ENCODE data around the gene CDH13. TPM values are rescaled to one million over a fixed set of nuclear protein-coding genes. Genes with fewer than 3 reads are reported as not detected.

Gene CDH13
- polyA plus RNA-seq, 1 experiment = 113 TPM

DNA sequence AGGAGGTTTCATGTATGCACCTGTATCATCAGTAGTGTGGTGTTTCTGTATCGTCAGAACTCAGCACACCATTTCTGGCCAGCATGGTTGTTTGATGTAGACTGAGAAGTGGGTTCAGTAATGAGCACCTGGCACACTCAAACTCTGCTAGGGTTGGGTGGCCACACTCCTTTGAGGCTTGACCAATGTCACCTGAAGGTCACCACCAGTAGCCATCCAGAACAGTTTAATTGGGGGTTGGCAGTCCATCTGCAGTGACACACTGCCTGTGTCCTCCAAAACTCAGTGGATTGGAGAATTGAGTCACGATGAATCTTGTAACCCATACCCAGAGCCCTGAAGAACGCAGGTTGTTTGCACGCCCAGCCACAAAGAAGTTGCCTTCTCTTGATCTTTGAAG lies 1094.2 kb downstream of the CDH13 start:
- ChIA-PET POLR2A (no interaction called here), CTCF (no interaction called here)
- H3K36me3 ChIP-seq (ENCODE audit: control insufficient read depth, insufficient read depth, low read length) = no peaks in the 10 kb centered on the region
- H3K4me3 ChIP-seq (ENCODE audit: low read depth, low read length) = no peak overlapping the region
- no peak for DNase-seq (ENCODE audit: low read depth)
- no peaks in the 10 kb centered on the region for H3K27me3 ChIP-seq (ENCODE audit: control insufficient read depth, insufficient read depth, low read length)
- TF ChIP-seq, protein P1, sequence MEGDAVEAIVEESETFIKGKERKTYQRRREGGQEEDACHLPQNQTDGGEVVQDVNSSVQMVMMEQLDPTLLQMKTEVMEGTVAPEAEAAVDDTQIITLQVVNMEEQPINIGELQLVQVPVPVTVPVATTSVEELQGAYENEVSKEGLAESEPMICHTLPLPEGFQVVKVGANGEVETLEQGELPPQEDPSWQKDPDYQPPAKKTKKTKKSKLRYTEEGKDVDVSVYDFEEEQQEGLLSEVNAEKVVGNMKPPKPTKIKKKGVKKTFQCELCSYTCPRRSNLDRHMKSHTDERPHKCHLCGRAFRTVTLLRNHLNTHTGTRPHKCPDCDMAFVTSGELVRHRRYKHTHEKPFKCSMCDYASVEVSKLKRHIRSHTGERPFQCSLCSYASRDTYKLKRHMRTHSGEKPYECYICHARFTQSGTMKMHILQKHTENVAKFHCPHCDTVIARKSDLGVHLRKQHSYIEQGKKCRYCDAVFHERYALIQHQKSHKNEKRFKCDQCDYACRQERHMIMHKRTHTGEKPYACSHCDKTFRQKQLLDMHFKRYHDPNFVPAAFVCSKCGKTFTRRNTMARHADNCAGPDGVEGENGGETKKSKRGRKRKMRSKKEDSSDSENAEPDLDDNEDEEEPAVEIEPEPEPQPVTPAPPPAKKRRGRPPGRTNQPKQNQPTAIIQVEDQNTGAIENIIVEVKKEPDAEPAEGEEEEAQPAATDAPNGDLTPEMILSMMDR (IDR thresholded peaks at IDR 0.05; ENCODE audit: insufficient read depth, low read depth, low read length) = no peak

DNA sequence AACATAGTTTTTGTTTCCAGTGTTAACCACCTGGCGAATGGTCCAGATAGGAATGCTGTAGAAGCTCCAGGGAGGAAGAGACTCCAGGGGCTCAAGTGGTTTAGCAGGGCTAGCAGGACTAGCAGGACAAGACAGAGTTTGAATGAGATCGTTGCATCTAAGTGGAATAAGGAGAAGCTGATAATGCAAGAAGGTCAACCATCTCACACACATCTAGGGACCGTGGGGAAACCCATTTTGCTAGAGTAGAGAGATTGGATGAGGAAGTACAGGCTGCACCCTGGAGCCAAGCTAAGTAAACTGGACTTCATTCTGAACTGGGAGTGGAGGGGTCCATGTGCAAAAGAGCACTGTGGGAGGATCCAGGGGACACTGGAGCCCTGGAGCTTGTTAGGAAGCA lies 1094.9 kb downstream of the CDH13 start:
- H3K4me3 ChIP-seq (ENCODE audit: low read depth, low read length) = no peak overlapping the region
- ChIA-PET CTCF (interaction anchor here (1.0 kb wide), 1 partner anchor 14 kb away, joined by 3 read pairs; no protein-coding TSS in a partner anchor), POLR2A (no interaction called here)
- no peaks in the 10 kb centered on the region for H3K27me3 ChIP-seq (ENCODE audit: control insufficient read depth, insufficient read depth, low read length)
- TF ChIP-seq, protein P1 (IDR thresholded peaks at IDR 0.05; ENCODE audit: insufficient read depth, low read depth, low read length) = no peak
- DNase-seq (ENCODE audit: low read depth) = no peak
- no peaks in the 10 kb centered on the region for H3K36me3 ChIP-seq (ENCODE audit: control insufficient read depth, insufficient read depth, low read length)

DNA sequence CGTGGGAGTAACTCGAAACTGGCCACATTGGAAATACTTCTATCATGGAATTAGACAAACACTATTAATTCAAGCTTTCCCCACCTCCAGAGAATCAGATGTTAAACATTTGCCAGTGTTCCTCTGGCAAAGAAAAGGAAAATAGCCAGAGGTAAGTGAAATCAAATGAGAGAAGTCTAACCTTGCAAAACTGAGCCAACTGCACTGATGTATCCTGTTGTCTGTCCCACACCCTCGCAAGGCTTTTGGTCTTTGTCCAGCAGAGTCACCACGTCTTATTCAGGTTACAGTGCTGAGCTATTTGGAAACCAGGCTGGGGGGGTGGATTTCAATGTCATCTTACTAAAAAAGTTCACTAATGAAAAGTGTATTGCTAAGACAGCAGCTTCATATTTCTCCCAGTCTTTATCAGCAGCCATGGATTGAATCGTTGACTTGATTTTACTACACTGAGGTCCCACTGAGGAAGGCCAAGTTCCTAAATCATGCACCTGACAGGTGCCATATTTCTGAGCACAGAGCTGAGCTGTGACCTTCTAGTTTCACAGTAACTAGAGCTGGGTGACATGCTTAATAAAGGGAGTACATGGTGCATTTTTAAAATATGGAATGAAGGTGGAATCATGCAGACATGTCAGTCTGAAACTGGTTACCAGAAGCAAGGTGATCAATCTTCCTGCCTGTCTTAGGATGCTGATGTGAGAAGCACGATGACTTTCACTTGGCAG lies 1095.9 kb downstream of the CDH13 start:
- H3K36me3 ChIP-seq (ENCODE audit: control insufficient read depth, insufficient read depth, low read length) = no peaks in the 10 kb centered on the region
- no peak overlapping the region for H3K4me3 ChIP-seq (ENCODE audit: low read depth, low read length)
- H3K27me3 ChIP-seq (ENCODE audit: control insufficient read depth, insufficient read depth, low read length) = no peaks in the 10 kb centered on the region
- TF ChIP-seq, protein P1 (IDR thresholded peaks at IDR 0.05; ENCODE audit: insufficient read depth, low read depth, low read length) = no peak
- POLR2A ChIA-PET = no interaction called here
- CTCF ChIA-PET = interaction anchor here (1.0 kb wide), 1 partner anchor 13 kb away, joined by 3 read pairs; no protein-coding TSS in a partner anchor
- no peak for DNase-seq (ENCODE audit: low read depth)

- Histone ChIP-seq H3K4me3 (ENCODE audit: low read depth, low read length) (no peak overlapping the region), H3K27me3 (ENCODE audit: control insufficient read depth, insufficient read depth, low read length) (no peaks in the 10 kb centered on the region), H3K36me3 (ENCODE audit: control insufficient read depth, insufficient read depth, low read length) (no peaks in the 10 kb centered on the region)
- CTCF ChIA-PET = no interaction called here
- TF ChIP-seq, protein P1 (IDR thresholded peaks at IDR 0.05; ENCODE audit: insufficient read depth, low read depth, low read length) = no peak
- POLR2A ChIA-PET = no interaction called here
- no peak for DNase-seq (ENCODE audit: low read depth)
These were observed 1096.5 kb downstream of the CDH13 start for GRCh38 chr16:83723244-83723643.

DNA sequence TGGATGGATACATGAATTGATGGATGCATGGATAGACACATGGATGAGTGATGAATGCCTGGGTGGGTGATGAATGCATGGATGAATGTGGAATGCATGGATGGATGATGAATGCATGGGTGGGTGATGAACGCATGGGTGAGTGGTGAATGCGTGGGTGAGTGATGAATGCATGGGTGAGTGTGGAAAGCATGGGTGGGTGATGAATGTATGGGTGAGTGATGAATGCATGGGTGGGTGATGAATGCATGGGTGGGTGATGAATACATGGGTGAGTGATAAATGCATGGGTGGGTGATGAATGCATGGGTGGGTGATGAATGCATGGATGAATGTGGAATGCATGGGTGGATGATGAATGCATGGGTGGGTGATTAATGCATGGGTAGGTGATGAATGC lies 1097.1 kb downstream of the CDH13 start:
- DNase-seq (ENCODE audit: low read depth) = no peak
- no peaks in the 10 kb centered on the region for H3K27me3 ChIP-seq (ENCODE audit: control insufficient read depth, insufficient read depth, low read length)
- H3K4me3 ChIP-seq (ENCODE audit: low read depth, low read length) = no peak overlapping the region
- ChIA-PET CTCF (no interaction called here), POLR2A (no interaction called here)
- TF ChIP-seq, protein P1 (IDR thresholded peaks at IDR 0.05; ENCODE audit: insufficient read depth, low read depth, low read length) = no peak
- no peaks in the 10 kb centered on the region for H3K36me3 ChIP-seq (ENCODE audit: control insufficient read depth, insufficient read depth, low read length)
